ENCODE measurements around the gene POLL.

- TF ChIP-seq CTCF (IDR thresholded peaks at IDR 0.05) (no peak), POLR2A (IDR thresholded peaks at IDR 0.05) (no peak)
Measured at GRCh38 chr10:101558204-101558603, 29.9 kb downstream of the POLL start.

Measured in testis (tissue), 2 donors.